GM12891 (cell line): Measurements from ENCODE around the gene TMEM204.

Experiments used
- PAX5 ChIP-seq: IDR thresholded peaks from 2 replicates; pipeline ENCODE4 v1.6.1; 2011; ENCODE audit warnings: low read length, moderate library complexity, mild to moderate bottlenecking; ENCODE audit not compliant: insufficient read depth, severe bottlenecking
- POLR2A ChIP-seq: IDR thresholded peaks from 2 replicates; pipeline ENCODE4 v1.6.1; 2011; ENCODE audit warnings: low read depth, low read length, control low read depth
- POLR2AphosphoS5 ChIP-seq: IDR thresholded peaks from 2 replicates; pipeline ENCODE4 v1.6.1; 2011; ENCODE audit warnings: low read depth, low read length, control low read depth
- POU2F2 ChIP-seq: IDR thresholded peaks from 2 replicates; pipeline ENCODE4 v1.6.1; 2011; ENCODE audit warnings: low read depth, mild to moderate bottlenecking, control low read depth, low read length, moderate library complexity
- SPI1 ChIP-seq: IDR thresholded peaks from 2 replicates; pipeline ENCODE4 v1.6.1; 2011; ENCODE audit warnings: low read depth, low read length, control low read depth
- TAF1 ChIP-seq: IDR thresholded peaks from 2 replicates; pipeline ENCODE4 v1.6.1; 2011; ENCODE audit warnings: low read depth, low read length, control low read depth

DNA sequence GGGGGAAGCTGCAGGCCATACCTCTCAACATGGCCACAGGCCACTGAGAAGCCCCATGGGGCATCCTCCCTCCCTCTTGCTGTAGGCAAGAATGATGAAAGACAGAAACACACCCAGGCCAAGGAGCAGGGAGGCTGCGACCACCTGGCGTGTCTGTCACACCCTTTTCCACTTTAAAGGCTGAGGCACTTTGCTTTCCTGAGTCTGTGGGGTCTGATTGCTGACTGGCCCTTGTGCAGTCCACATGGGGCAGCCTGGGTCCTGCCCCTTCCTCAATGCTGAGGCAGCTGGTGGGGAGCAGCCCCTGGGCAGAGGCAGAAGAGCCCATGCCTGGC, 8.7 kb downstream of the TMEM204 start:
- TF ChIP-seq POLR2A, result no peak
- no peak for TF ChIP-seq POLR2AphosphoS5
- TF ChIP-seq POU2F2, result no peak
- no peak for TF ChIP-seq TAF1
- TF ChIP-seq PAX5, result no peak
- no peak for TF ChIP-seq SPI1
